Subcutaneous adipose tissue (tissue), 4 donors: Measurements from ENCODE around the gene SND1. TPM values are rescaled to one million over a fixed set of nuclear protein-coding genes. Genes with fewer than 3 reads are reported as not detected.

ENCODE experiments used
- total RNA-seq, 4 donors: library from RNA; depleted of rRNA; stranded (reverse); fragments of >200 nt; gene quantifications; one replicate each; pipeline ENCODE4 v1.1.0, GENCODE V29; 2016
- TF ChIP-seq, protein P1 (sequence below): fragments of 450-650 bp; IDR thresholded peaks from one replicate; pipeline ENCODE4 v1.5.1; 2016; ENCODE audit warnings: low read depth, mild to moderate bottlenecking, control low read depth, antibody characterized with exemption, moderate library complexity

SND1 gene
- total RNA-seq, 4 donors from 2014 or later: 73.9 to 98.3 (median 88.9) TPM

DNA sequence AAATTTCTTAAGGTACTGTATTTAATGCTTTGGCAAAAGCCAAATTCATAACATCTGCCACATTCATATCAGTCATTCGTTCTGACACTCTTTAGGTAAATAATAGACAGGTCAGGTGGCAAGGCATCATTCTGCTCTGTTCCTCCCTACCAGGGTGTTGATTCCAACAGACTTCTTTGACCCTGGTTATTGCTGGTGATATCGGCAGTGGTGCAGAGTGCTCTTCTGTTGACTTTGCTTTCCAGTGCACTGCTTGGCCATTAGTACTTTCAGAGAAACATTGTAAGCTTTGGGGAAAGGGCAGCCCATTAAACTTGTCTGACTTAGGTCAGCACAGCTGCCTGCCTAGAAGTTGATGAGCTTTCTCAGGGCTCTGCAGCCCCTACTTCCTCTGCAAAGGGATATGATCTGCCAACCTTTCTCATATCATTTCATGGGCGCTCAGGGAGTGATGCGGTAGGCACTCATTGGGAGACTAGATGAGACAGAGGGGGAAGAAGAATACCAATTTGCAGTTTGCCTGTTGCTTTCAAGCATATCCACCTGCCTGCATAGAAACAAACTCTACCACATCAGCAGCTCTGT lies 240.0 kb downstream of the SND1 start:
- TF ChIP-seq, protein P1, sequence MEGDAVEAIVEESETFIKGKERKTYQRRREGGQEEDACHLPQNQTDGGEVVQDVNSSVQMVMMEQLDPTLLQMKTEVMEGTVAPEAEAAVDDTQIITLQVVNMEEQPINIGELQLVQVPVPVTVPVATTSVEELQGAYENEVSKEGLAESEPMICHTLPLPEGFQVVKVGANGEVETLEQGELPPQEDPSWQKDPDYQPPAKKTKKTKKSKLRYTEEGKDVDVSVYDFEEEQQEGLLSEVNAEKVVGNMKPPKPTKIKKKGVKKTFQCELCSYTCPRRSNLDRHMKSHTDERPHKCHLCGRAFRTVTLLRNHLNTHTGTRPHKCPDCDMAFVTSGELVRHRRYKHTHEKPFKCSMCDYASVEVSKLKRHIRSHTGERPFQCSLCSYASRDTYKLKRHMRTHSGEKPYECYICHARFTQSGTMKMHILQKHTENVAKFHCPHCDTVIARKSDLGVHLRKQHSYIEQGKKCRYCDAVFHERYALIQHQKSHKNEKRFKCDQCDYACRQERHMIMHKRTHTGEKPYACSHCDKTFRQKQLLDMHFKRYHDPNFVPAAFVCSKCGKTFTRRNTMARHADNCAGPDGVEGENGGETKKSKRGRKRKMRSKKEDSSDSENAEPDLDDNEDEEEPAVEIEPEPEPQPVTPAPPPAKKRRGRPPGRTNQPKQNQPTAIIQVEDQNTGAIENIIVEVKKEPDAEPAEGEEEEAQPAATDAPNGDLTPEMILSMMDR: no peak

- TF ChIP-seq, protein P1: no peak
Observed at GRCh38 chr7:127892488-127893314, 240.7 kb downstream of the SND1 start.

- TF ChIP-seq, protein P1: no peak
Observed at GRCh38 chr7:127893547-127893946, 241.6 kb downstream of the SND1 start.

DNA sequence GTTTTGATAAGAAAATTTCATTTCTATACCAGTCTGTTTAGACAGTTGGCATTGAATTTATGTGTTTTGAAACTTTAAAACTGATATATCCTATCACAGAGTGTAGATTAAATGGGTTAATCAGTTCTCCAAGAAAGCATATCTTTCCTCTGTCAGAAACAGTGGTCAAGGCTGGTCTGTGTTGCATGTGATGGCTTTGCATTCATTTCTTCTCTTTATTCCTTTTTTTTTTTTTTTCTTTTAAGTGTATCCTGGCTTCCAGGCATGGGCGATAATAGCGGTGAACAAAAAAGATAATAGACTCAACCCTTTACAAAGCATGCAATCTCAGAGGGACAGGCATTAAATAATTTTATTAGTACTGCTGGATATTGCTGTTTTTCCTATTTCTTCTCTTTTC lies 242.6 kb downstream of the SND1 start:
- TF ChIP-seq, protein P1: no peak

GRCh38 chr7:127895360-127895759 lies 243.4 kb downstream of the SND1 start:
- TF ChIP-seq, protein P1: no peak

GRCh38 chr7:127895814-127896280 lies 243.9 kb downstream of the SND1 start:
- TF ChIP-seq, protein P1: no peak

- TF ChIP-seq, protein P1: no peak
Observed at GRCh38 chr7:127896659-127897058, 244.7 kb downstream of the SND1 start.
